GM18526 (cell line): ENCODE results near the gene CRTC1.

Source experiments
- POLR2A ChIP-seq: IDR thresholded peaks from 3 replicates; pipeline ENCODE4 v1.6.1; 2011; ENCODE audit not compliant: insufficient read length; ENCODE audit errors: extremely low read depth

Gene CRTC1

GRCh38 chr19:18809149-18809868 lies 125.8 kb downstream of the CRTC1 start:
- no peak for TF ChIP-seq POLR2A

GRCh38 chr19:18814063-18814462 lies 130.6 kb downstream of the CRTC1 start:
- TF ChIP-seq POLR2A = no peak

GRCh38 chr19:18815673-18816072 lies 132.2 kb downstream of the CRTC1 start:
- no peak for TF ChIP-seq POLR2A

GRCh38 chr19:18817574-18817973 lies 134.1 kb downstream of the CRTC1 start:
- TF ChIP-seq POLR2A = no peak

- TF ChIP-seq POLR2A = no peak
These were observed 145.3 kb downstream of the CRTC1 start for GRCh38 chr19:18828786-18829185.

GRCh38 chr19:18830488-18830887 lies 147.0 kb downstream of the CRTC1 start:
- TF ChIP-seq POLR2A = no peak

- peak; percentile 95 for TF ChIP-seq POLR2A
These were observed 148.2 kb downstream of the CRTC1 start, which contains the start of gene UPF1 for GRCh38 chr19:18831524-18832305. Gene UPF1, plus strand, starts transcription at chr19:18831959. Its CDS starts 251 bp downstream, at chr19:18832210.
